Spleen (tissue), 7 donors: ENCODE results near the gene SCIN.

Experiments used
- POLR2A ChIP-seq, 3 donors: fragments of 450-650 bp; IDR thresholded peaks; one replicate each; pipeline ENCODE4 v1.5.1; 2017; ENCODE audit warnings: antibody characterized with exemption in 3 of 3, mild to moderate bottlenecking in 1 of 3
- POLR2AphosphoS5 ChIP-seq, 3 donors: sonication (generic); formaldehyde crosslinking; IDR thresholded peaks; one replicate each; pipeline ENCODE4 v1.5.1; 2017; ENCODE audit warnings: antibody characterized with exemption in 3 of 3
- TF ChIP-seq, protein P1 (sequence below), 11 experiments: fragments of 200-600 bp in 7 of 11; fragments of 450-650 bp in 4 of 11; sonication (generic) in 4 of 11; IDR thresholded peaks in 8 of 11; conservative IDR thresholded peaks in 3 of 11; 1 replicate in 7 of 11; 2 replicates in 4 of 11; pipeline versions ENCODE4 v1.4.0 to v1.8.0; 2016 to 2021; ENCODE audit warnings: antibody characterized with exemption in 11 of 11, inconsistent platforms in 4 of 11, mild to moderate bottlenecking in 1 of 11
- donor health status: DM: no; HTN: no; CAD: no; lungs with moderate emphysema.
- donor health status: DM: no; HTN: no; CAD: no.
- donor health status: DM: no; HTN: no; CAD: no.

GRCh38 chr7:12708314-12708713, 137.8 kb downstream of the SCIN start:
- no peak for TF ChIP-seq POLR2A (IDR thresholded peaks at IDR 0.05)
- TF ChIP-seq, protein P1, sequence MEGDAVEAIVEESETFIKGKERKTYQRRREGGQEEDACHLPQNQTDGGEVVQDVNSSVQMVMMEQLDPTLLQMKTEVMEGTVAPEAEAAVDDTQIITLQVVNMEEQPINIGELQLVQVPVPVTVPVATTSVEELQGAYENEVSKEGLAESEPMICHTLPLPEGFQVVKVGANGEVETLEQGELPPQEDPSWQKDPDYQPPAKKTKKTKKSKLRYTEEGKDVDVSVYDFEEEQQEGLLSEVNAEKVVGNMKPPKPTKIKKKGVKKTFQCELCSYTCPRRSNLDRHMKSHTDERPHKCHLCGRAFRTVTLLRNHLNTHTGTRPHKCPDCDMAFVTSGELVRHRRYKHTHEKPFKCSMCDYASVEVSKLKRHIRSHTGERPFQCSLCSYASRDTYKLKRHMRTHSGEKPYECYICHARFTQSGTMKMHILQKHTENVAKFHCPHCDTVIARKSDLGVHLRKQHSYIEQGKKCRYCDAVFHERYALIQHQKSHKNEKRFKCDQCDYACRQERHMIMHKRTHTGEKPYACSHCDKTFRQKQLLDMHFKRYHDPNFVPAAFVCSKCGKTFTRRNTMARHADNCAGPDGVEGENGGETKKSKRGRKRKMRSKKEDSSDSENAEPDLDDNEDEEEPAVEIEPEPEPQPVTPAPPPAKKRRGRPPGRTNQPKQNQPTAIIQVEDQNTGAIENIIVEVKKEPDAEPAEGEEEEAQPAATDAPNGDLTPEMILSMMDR (IDR thresholded peaks at IDR 0.05 in 8 of 11, conservative IDR thresholded peaks at IDR 0.05 in 3 of 11) = no peak
- TF ChIP-seq POLR2AphosphoS5 (IDR thresholded peaks at IDR 0.05) = no peak
